ENCODE measurements around the gene INPP5E.
"Not testable (repeated sequence)": the region's sequence is repeated elsewhere in the genome, so short reads cannot be mapped to it uniquely, and the experiment has no call there.

Gene INPP5E

DNA sequence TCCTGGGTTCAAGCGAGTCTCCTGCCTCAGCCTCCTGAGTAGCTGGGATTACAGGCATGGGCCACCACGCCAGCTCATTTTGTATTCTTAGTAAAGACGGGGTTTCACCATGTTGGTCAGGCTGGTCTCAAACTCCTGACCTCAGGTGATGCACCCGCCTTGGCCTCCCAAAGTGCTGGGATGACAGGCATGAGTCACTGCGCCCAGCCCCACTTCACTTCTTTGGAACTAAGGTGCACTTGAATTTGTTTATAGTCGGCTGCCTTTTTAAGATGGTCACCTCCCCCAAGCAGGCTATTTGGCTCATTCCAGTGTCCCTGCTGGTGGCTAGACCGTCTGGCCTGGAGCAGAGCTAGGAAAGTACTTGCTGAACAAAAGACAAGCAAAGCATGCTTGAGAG is 14.3 kb downstream of the INPP5E start:
- DNase-seq = not testable (repeated sequence)

DNA sequence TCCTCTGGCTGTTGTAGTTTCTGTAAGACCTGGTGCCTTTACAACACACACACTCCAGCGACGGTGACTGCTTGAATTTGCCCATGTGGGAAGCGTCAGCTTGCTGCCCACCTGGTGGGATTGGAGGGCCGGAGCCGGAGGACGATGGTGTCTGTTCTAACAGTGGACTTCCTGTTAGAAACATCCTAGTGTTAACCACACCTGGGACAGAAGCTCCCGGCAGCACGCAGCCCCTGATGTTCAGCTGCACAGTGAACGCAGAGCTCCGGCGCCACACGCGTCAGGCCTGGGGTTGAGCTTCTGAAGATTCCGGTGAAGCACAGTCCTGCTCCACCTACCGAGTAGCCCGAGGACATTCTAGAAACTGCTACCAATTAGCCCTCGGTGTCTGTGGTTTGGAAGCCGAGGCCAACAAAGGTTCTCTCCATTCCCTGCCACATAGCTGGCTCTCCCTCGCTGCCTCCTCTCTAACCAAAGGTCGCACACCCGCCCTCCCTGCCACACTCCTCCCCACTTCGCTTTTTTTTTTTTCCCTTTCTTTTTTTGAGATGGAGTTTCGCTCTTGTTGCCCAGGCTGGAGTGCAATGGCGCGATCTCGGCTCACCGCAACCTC is 14.8 kb downstream of the INPP5E start:
- DNase-seq = no peak

DNA sequence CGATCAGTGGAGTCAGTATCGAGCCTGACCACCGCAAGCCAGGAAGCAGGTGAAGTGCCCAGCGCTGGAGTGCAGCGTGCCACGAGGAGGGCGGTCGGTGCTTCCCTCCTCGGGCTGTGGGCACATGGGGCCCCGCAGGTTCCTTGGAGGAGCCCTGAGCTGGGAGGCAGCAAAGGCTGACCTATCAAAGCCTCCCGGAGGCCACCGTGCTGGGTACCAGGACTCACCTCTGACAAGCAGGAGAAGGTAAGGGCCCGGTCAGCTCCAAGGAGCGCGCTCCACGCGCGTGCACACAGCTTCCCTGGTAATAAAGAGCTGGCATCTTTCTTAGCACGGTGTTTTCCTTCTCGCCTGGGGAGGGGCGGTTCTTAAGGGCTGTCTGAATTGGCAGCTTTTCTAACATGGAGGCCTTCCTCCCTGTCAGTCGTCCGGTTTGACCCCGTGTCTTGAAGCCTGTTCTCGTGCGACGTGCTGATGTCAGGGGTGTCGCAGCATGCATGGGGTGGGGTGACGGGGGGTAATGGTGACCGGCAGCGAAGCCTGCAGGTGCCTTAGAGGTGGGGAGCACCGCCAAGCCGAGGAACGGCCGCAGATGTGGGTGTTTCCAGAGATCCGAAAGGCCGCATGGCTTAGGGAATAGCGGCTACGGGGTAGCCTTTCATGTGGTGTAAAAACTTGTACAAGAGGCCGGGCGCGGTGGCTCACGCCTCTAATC is 16.1 kb downstream of the INPP5E start:
- DNase-seq = no peak

- DNase-seq = no peak
These were observed 16.8 kb downstream of the INPP5E start for GRCh38 chr9:136422876-136423275.

GRCh38 chr9:136421791-136422190 is 17.9 kb downstream of the INPP5E start:
- DNase-seq = no peak

GRCh38 chr9:136419092-136419420 is 20.6 kb downstream of the INPP5E start:
- no peak for DNase-seq

GRCh38 chr9:136418182-136419091 is 21.2 kb downstream of the INPP5E start:
- no peak for DNase-seq

DNA sequence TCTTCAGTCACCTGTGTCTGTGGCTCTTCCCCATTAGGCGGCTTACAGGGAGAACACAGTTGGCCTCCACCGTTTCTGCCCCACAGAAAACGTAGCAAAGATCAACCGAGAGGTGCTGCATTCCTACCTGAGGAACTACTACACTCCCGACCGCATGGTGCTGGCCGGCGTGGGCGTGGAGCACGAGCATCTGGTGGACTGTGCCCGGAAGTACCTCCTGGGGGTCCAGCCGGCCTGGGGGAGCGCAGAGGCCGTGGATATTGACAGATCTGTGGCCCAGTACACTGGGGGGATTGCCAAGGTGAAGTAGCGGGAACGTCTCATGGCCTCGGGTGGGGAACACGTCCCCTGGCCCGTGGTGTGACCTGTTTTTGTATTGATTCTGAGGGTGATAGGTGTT is 22.7 kb downstream of the INPP5E start:
- DNase-seq = no peak

GRCh38 chr9:136416427-136416826 is 23.2 kb downstream of the INPP5E start:
- no peak for DNase-seq

DNA sequence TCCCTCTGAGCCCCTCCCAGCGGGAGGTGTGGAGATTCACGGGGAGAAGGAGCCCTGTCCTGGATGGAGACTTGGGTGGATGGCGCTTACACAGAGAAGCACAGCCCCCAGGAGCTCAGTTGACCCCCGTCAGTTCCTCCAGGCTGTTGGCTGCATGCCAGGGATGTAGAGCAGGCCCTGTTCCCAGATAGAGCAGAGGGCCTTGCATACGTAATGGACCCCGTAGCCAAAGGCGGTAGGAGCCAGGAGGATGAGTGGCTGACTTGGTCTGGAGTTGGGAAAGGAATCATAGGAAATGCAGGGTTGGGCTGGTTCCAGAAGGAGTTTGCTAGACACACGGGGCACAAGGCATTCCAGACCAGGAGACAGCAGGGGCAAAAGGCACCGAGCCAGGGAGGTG is 26.7 kb downstream of the INPP5E start:
- no peak for DNase-seq

DNA sequence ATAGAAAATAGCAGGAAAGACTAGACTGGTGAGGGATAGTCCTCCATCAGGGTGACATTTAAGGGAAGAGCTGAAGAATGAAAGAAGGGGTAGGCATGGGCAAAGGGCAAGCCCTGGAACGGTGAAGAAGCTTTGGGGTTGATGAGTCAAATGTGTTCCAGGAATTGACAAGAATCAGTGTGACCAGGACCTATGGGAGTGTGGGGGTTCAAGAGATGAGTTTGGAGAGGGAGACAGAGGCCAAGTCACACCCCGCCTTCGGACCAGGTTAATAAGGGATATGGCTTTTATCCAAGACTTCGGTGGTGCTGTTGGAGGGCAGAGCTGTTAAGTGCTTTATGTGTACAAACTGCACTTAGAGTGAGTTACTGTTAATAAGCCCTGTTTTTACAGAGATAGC is 28.3 kb downstream of the INPP5E start:
- DNase-seq = no peak

GRCh38 chr9:136410500-136411287 is 29.0 kb downstream of the INPP5E start, which contains the start of the genes ENTR1 and PMPCA:
Gene ENTR1, minus strand, starts transcription at chr9:136410614. Its CDS starts 217 bp downstream, at chr9:136410397.
Gene PMPCA, plus strand, starts transcription at chr9:136410658. Its CDS starts 11 bp downstream, at chr9:136410669.
- DNase-seq = peak; percentile 100

GRCh38 chr9:136409557-136410455 is 29.8 kb downstream of the INPP5E start:
- DNase-seq = peak; percentile 78

GRCh38 chr9:136407911-136408310 is 31.7 kb downstream of the INPP5E start:
- no peak for DNase-seq

DNA sequence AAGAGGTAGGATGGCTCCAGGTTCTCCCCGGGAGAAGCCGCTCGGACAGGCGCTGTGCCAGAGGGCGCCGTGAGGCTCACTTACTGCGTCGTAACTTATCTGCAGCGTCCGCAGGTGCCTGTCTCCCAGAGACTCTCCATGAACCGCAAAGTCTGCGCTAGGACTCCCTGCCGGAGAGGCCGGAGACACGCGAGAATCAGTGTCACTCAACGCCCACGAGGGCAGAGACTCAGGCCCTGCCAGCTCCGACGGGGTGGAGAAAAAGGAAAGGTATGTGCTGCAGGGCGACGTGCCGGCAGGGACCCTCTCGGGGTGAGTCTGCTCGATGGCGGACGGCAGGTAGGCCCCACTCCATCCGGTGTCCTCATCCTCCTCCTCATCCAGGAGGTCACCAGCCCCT is 32.6 kb downstream of the INPP5E start:
- not testable (repeated sequence) for DNase-seq

DNA sequence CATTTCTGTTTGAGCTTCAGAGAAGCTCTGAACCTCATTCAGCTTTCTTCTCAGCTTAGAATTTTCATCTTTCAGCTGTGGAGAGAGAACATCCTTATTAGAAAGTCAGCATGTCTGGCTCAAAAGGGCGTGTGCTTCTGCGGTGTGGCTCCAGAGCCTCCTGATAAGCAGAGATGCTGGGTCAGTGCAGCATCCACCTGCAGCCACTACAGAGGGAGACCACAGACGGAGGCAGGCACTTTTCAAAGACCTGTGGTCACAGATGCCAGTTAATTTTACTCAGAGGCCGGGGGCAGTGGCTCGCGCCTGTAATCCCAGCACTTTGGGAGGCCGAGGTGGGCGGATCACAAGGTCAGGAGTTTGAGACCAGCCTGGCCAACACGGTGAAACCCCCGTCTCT is 33.7 kb downstream of the INPP5E start:
- DNase-seq = not testable (repeated sequence)

DNA sequence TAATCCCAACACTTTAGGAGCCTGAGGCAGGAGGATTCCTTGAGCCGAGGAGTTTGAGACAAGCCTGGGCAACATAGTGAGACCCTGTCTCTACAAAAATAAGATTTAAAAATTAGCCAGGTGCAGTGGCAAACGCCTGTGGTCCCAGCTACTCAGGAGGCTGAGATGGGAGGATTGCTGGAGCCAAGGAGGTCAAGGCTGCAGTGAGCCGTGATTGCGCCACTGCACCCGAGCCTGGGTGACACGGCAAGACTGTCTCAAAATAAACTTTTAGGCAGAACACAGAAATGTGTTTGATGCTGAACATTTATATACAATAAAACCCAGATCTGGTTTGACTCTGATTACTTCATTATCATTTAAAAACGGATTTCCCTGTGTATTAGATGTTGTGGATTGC is 34.2 kb downstream of the INPP5E start:
- DNase-seq = no peak

- DNase-seq = no peak
These were observed 34.9 kb downstream of the INPP5E start for GRCh38 chr9:136404801-136405136.

GRCh38 chr9:136403915-136404800 is 35.5 kb downstream of the INPP5E start:
- DNase-seq = peak; percentile 73

- peak; percentile 83 for DNase-seq
These were observed 36.1 kb downstream of the INPP5E start for GRCh38 chr9:136403538-136403914.

DNA sequence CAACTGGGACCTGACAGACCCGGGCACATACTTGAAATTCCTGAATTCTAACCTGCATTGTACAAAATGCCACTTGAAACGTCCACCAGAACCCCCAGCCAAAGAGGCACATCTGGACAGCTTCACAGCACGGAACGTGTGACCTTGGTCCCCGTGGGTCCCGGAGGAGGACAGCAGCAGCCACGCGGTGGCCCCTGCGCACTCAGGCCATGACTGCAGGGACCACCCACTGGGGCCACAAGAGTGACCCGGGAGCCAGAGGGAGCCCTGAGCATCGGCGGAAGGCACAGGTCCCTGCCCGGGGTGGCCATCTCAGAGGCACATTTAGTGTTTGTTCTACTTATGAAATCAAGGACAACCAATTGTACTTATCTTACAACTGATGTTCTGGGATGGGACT is 37.6 kb downstream of the INPP5E start:
- DNase-seq = no peak

All from activated CD8-positive, alpha-beta memory T cell treated with anti-CD3 and anti-CD28 coated beads, Interleukin-2, amount 50 U/mL, for 48 hours (primary cell).